ENCODE data around the gene SYNE2. TPM values are rescaled to one million over a fixed set of nuclear protein-coding genes. Genes with fewer than 3 reads are reported as not detected.

The SYNE2 gene
- total RNA-seq, 1 donor from 2014 or later, result 5.7 TPM

DNA sequence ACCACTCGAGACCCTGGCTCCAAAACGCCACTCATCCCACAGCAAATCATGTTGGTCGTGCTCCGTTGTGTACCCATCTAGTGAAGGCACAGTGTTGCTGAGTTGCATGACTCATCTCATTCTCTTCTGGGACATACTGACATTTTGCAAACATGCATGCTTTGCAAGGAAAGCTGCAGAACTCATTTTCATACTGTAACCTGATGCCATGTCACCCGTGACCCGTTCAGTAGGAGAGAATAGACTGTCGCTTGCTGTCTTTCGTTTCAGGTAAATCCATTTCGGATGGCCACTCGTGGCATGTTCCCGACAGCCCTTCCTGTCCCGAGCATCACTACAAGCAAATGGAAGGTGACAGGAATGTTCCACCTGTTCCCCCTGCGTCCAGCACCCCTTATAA, 363.2 kb downstream of the SYNE2 start:
- H3K27ac ChIP-seq (ENCODE audit: low read depth, low read length), result no peak overlapping the region
- H3K9me3 ChIP-seq (ENCODE audit: insufficient read depth, low read depth, low read length), result no peaks in the 10 kb centered on the region
- H3K4me3 ChIP-seq (ENCODE audit: insufficient read depth, low read depth, low read length), result no peak overlapping the region
- no peaks in the 10 kb centered on the region for H3K27me3 ChIP-seq (ENCODE audit: insufficient read depth, low read length)
- H3K27ac Mint-ChIP-seq (ENCODE audit: unreplicated experiment), result no peak overlapping the region
- peaks cover 2% of the 10 kb centered on the region for H3K36me3 Mint-ChIP-seq (ENCODE audit: low read depth, unreplicated experiment)
- no peaks in the 10 kb centered on the region for H3K79me2 ChIP-seq (ENCODE audit: insufficient read depth, low read length)
- H2AFZ ChIP-seq (ENCODE audit: low read depth, low read length), result no peak overlapping the region
- no peak overlapping the region for H3K4me2 ChIP-seq (ENCODE audit: low read length)
- H3K27me3 Mint-ChIP-seq (ENCODE audit: low read depth, unreplicated experiment), result no peaks in the 10 kb centered on the region
- H3K4me3 Mint-ChIP-seq (ENCODE audit: unreplicated experiment), result no peak overlapping the region
- DNase-seq (ENCODE audit: low read depth) (no peak), FAIRE-seq (no peak)
- peaks cover 2% of the 10 kb centered on the region for H3K36me3 ChIP-seq (ENCODE audit: insufficient read depth, low read length)
- peaks cover 28% of the 10 kb centered on the region for H3K4me1 Mint-ChIP-seq (ENCODE audit: low read depth, unreplicated experiment)
- H3K9ac ChIP-seq (ENCODE audit: low read length), result no peak overlapping the region
- no peaks in the 10 kb centered on the region for H4K20me1 ChIP-seq (ENCODE audit: insufficient read depth, low read length)
- no peaks in the 10 kb centered on the region for H3K4me1 ChIP-seq (ENCODE audit: insufficient read depth, low read length)
- TF ChIP-seq EZH2 (IDR thresholded peaks at IDR 0.05; ENCODE audit: insufficient read depth, low read length), result no peak
- no peak for TF ChIP-seq CTCF (IDR thresholded peaks at IDR 0.05; ENCODE audit: insufficient read depth, low read depth, low read length)
- H3K9me3 Mint-ChIP-seq (ENCODE audit: unreplicated experiment), result no peaks in the 10 kb centered on the region

- Mint-ChIP-seq H3K4me1 (ENCODE audit: low read depth, unreplicated experiment) (peaks cover 26% of the 10 kb centered on the region), H3K36me3 (ENCODE audit: low read depth, unreplicated experiment) (peaks cover 2% of the 10 kb centered on the region), H3K4me3 (ENCODE audit: unreplicated experiment) (no peak overlapping the region), H3K27ac (ENCODE audit: unreplicated experiment) (no peak overlapping the region), H3K27me3 (ENCODE audit: low read depth, unreplicated experiment) (peaks cover 3% of the 10 kb centered on the region), H3K9me3 (ENCODE audit: unreplicated experiment) (no peaks in the 10 kb centered on the region)
- H3K9ac ChIP-seq (ENCODE audit: low read length), result no peak overlapping the region
- DNase-seq (ENCODE audit: low read depth) (no peak), FAIRE-seq (no peak)
- H3K79me2 ChIP-seq (ENCODE audit: insufficient read depth, low read length), result no peaks in the 10 kb centered on the region
- H3K27ac ChIP-seq (ENCODE audit: low read depth, low read length), result no peak overlapping the region
- H3K4me1 ChIP-seq (ENCODE audit: insufficient read depth, low read length), result no peaks in the 10 kb centered on the region
- no peak overlapping the region for H3K4me3 ChIP-seq (ENCODE audit: insufficient read depth, low read depth, low read length)
- H3K27me3 ChIP-seq (ENCODE audit: insufficient read depth, low read length), result no peaks in the 10 kb centered on the region
- no peak overlapping the region for H2AFZ ChIP-seq (ENCODE audit: low read depth, low read length)
- TF ChIP-seq CTCF (IDR thresholded peaks at IDR 0.05; ENCODE audit: insufficient read depth, low read depth, low read length), result no peak
- H4K20me1 ChIP-seq (ENCODE audit: insufficient read depth, low read length), result no peaks in the 10 kb centered on the region
- H3K9me3 ChIP-seq (ENCODE audit: insufficient read depth, low read depth, low read length), result no peaks in the 10 kb centered on the region
- H3K36me3 ChIP-seq (ENCODE audit: insufficient read depth, low read length), result peaks cover 2% of the 10 kb centered on the region
- no peak overlapping the region for H3K4me2 ChIP-seq (ENCODE audit: low read length)
These were observed 364.5 kb downstream of the SYNE2 start for GRCh38 chr14:64217308-64217707.

DNA sequence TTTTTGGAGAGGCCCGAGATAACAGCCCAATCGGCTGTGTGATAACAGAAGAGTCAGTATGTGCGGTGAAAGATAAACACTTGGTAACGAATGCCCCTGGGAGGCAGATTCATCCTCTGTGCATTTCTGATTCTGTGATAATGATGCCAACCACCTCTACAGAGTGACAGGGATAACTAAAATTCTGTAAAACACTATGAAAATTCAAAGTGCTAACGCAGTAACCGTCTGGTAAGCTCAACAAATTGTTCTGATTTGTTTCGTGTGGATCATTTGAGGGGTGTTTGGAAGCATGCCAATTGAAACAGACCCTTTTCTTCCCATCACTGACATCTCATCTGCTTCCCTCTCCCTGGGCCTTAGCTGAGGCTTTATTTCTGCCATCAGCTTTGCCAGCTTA, 365.0 kb downstream of the SYNE2 start:
- H3K9me3 Mint-ChIP-seq (ENCODE audit: unreplicated experiment), result no peaks in the 10 kb centered on the region
- H3K4me3 ChIP-seq (ENCODE audit: insufficient read depth, low read depth, low read length), result no peak overlapping the region
- H3K36me3 Mint-ChIP-seq (ENCODE audit: low read depth, unreplicated experiment), result peaks cover 2% of the 10 kb centered on the region
- TF ChIP-seq EZH2 (IDR thresholded peaks at IDR 0.05; ENCODE audit: insufficient read depth, low read length) (no peak), CTCF (IDR thresholded peaks at IDR 0.05; ENCODE audit: insufficient read depth, low read depth, low read length) (no peak)
- H3K9ac ChIP-seq (ENCODE audit: low read length), result no peak overlapping the region
- H3K4me3 Mint-ChIP-seq (ENCODE audit: unreplicated experiment), result no peak overlapping the region
- no peak overlapping the region for H2AFZ ChIP-seq (ENCODE audit: low read depth, low read length)
- FAIRE-seq (no peak), DNase-seq (ENCODE audit: low read depth) (no peak)
- no peaks in the 10 kb centered on the region for H3K79me2 ChIP-seq (ENCODE audit: insufficient read depth, low read length)
- H3K4me2 ChIP-seq (ENCODE audit: low read length), result no peak overlapping the region
- H3K27ac Mint-ChIP-seq (ENCODE audit: unreplicated experiment), result no peak overlapping the region
- no peaks in the 10 kb centered on the region for H4K20me1 ChIP-seq (ENCODE audit: insufficient read depth, low read length)
- H3K27me3 Mint-ChIP-seq (ENCODE audit: low read depth, unreplicated experiment), result peaks cover 3% of the 10 kb centered on the region
- peaks cover 2% of the 10 kb centered on the region for H3K36me3 ChIP-seq (ENCODE audit: insufficient read depth, low read length)
- H3K27ac ChIP-seq (ENCODE audit: low read depth, low read length), result no peak overlapping the region
- no peaks in the 10 kb centered on the region for H3K9me3 ChIP-seq (ENCODE audit: insufficient read depth, low read depth, low read length)
- no peaks in the 10 kb centered on the region for H3K27me3 ChIP-seq (ENCODE audit: insufficient read depth, low read length)
- H3K4me1 ChIP-seq (ENCODE audit: insufficient read depth, low read length), result no peaks in the 10 kb centered on the region
- H3K4me1 Mint-ChIP-seq (ENCODE audit: low read depth, unreplicated experiment), result peaks cover 21% of the 10 kb centered on the region

Data from astrocyte (in vitro differentiated cells and primary cell).